GM12801 (cell line): ENCODE data around the gene PRG3.

Source experiments
- TF ChIP-seq, protein P1 (sequence below): IDR thresholded peaks from one replicate; pipeline ENCODE4 v1.5.1; 2011; ENCODE audit warnings: control low read depth; ENCODE audit not compliant: insufficient read length; ENCODE audit errors: extremely low read depth

The PRG3 gene

DNA sequence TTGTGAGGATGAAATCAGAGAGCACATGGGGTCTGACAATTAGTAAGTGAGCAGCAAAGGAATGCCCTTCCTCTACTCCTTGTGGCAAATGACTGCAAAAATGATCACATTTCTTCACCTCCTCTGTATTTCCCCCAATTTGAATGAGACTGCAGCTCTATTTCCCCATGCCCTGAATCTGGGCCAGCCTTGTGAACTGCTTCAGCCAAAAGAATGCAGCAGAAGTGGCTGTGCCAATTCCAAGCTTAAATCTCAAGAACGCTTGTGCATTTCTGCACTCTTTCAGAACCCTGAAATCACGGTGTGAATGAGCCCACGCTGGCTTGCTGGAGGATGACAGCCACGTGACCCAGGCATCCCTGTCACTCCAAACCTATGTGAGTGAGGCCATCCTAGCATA, 36.1 kb upstream of the PRG3 start:
- TF ChIP-seq, protein P1, sequence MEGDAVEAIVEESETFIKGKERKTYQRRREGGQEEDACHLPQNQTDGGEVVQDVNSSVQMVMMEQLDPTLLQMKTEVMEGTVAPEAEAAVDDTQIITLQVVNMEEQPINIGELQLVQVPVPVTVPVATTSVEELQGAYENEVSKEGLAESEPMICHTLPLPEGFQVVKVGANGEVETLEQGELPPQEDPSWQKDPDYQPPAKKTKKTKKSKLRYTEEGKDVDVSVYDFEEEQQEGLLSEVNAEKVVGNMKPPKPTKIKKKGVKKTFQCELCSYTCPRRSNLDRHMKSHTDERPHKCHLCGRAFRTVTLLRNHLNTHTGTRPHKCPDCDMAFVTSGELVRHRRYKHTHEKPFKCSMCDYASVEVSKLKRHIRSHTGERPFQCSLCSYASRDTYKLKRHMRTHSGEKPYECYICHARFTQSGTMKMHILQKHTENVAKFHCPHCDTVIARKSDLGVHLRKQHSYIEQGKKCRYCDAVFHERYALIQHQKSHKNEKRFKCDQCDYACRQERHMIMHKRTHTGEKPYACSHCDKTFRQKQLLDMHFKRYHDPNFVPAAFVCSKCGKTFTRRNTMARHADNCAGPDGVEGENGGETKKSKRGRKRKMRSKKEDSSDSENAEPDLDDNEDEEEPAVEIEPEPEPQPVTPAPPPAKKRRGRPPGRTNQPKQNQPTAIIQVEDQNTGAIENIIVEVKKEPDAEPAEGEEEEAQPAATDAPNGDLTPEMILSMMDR, result no peak

DNA sequence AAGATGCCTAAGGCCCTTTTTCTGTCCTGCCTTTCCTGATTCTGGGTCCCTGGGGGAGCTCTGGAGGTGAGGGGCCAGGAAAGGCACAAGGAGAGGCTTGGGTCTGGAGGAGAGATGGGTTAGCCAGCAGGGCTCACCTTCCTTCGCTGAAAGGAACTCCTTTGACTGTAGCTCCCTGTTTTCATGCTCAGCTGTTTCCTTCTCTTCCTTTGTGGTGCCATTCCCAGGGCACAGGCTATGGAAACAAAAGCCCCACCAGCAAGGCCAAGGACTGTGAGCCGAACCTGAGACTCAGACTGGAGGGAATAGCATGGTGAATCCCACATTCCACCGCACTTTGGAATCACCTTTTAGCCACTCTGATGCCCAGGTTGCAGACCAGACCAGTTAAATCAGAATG, 35.5 kb upstream of the PRG3 start:
- TF ChIP-seq, protein P1, result no peak

DNA sequence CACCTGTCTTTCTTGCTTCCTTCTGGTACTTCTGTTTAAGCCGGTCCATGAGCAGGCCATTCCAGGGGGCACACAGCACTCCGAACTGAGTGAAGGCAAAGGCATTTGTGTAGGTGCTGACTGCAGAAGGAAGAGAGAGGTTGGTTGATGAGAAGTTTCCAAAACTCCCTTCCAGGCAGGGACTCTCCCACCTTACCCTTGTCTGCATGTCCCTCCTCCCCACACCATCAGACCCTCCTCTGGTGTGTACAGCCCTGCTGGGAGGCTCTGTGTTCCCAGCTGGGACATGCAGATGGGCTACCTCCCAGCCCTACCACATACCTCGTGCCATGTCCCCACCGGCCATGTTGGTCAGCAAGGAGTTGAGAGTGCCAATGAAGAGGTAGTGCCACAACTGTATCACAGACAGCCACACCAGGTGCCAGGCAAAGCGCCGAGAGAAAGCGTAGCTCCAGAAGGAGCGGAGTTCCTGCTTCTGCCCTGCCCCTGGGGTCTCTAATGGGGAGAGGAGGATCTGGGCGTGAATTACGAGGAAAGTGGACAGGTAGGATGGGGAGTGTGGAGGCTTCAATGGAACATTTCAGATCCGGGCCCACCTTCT, 33.8 kb upstream of the PRG3 start:
- TF ChIP-seq, protein P1, result no peak

DNA sequence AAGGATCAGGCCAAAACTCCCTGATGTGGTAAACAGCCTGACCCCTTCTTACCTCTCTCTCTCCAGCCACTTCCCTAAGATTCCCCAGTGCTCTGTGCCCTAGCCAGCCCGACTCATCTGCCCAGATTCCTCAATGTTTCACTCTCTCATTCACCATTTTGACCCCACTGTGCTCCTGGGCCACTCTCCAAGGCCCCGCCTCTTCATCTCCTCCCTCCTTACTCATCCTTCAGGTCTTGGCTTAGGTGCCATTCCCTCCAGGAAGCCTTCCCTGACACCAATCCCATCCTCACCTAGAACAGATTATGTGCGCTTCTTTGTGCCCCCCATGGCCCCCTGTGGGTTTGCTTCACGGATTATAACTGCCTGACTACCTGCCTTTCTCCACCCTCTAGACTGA, 32.7 kb upstream of the PRG3 start:
- TF ChIP-seq, protein P1, result no peak

DNA sequence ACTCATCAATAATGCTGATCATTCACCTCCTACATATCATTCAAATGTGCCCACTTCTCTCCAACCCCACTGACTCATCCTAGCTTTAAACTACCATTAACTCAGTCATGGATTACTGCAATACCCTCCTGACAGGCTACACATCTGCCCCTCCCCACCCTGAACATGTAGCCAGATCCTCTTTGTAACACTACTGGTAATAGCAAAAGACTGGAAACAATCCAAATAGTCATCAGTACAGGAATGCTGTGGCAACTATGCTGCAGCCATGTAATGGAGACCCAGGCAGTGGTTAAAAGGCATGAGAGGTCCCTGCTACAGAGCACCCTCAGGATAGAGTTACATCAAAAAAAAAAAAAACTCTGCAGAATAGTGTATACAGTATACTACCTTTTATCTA, 29.3 kb upstream of the PRG3 start:
- TF ChIP-seq, protein P1, result no peak

DNA sequence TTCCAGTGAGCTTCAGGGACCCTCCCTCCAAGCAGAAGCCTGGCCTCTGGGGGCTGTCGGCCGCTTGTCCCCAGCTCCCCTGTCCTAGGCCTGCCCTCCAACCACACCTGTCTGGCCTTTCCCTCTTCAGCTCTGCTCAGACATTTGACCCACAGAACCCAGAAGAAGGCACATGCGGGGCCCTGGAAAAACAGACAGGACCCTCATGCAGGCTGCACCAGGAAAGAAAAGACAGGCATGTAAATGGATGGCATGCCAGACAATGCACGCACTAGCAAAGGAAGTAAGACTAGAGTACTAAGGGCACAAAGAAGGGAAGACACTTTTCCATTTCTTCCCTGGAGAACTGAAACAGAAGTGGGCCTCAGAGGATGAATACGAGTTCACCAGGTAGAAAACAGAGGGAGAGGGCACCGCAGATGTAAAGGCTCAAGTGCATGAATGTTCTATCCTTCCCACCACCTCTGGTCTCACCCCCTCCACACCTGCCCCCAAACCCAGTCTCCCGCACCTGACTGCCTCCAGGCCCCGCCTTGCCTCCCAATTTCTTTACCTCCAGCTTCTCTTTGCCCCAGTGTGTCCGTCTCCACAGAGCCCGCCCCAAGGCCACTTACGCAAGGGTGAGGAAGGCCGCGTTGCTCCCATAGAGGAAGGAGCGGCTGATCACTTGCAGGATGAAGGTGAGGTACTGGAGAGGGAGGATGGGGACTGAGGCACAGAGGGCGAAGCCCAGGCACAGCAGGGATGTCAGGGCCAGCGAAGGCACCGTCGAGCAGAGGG, 28.6 kb upstream of the PRG3 start:
- TF ChIP-seq, protein P1, result no peak

DNA sequence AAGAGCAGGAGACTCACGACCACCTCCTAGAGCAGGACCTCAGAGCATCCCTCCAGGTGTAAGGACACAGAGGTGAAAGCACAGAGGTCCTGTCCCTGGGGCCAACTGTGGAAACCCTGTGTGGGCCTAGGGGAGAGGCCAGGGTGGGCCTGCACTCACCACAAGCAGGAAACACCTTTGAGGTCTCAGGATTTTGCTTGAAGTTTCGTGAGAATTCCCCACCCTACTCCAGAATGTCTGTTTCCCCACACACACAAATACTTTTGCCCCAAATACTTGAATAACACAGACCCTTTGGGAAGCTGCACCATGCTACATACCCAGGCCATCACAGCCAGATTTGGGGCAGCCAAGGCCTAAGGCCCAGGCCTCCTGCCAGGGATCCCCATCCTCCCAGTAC, 27.8 kb upstream of the PRG3 start:
- TF ChIP-seq, protein P1, result no peak
